NCI-H2107 treated with DMSO at 0.1 percent for 48 hours (cell line): Measurements from ENCODE around the gene C10orf105.

Experiments
- DNase-seq: peaks from one replicate; lab custom pipeline; 2025; ENCODE audit not compliant: unreplicated experiment; lab: John Stamatoyannopoulos, UW

The C10orf105 gene

GRCh38 chr10:71701496-71702132 lies 18.0 kb downstream of the C10orf105 start:
- DNase-seq, result no peak

GRCh38 chr10:71700731-71701368 lies 18.7 kb downstream of the C10orf105 start:
- DNase-seq, result no peak

GRCh38 chr10:71698737-71699136 lies 20.8 kb downstream of the C10orf105 start:
- DNase-seq, result no peak

- no peak for DNase-seq
Observed at GRCh38 chr10:71697938-71698709, 21.5 kb downstream of the C10orf105 start.

GRCh38 chr10:71696628-71697326 lies 22.8 kb downstream of the C10orf105 start:
- no peak for DNase-seq

- DNase-seq, result no peak
Observed at GRCh38 chr10:71695502-71696476, 23.8 kb downstream of the C10orf105 start.

GRCh38 chr10:71694567-71694968 lies 25.0 kb downstream of the C10orf105 start:
- no peak for DNase-seq

GRCh38 chr10:71694039-71694501 lies 25.5 kb downstream of the C10orf105 start:
- DNase-seq, result no peak

GRCh38 chr10:71693377-71693776 lies 26.2 kb downstream of the C10orf105 start:
- no peak for DNase-seq

- DNase-seq, result no peak
Observed at GRCh38 chr10:71692598-71693306, 26.8 kb downstream of the C10orf105 start.

GRCh38 chr10:71691405-71691804 lies 28.2 kb downstream of the C10orf105 start:
- no peak for DNase-seq

- no peak for DNase-seq
Observed at GRCh38 chr10:71690094-71690720, 29.4 kb downstream of the C10orf105 start.

- DNase-seq, result no peak
Observed at GRCh38 chr10:71688256-71688655, 31.3 kb downstream of the C10orf105 start.

- no peak for DNase-seq
Observed at GRCh38 chr10:71687480-71687879, 32.1 kb downstream of the C10orf105 start.

- DNase-seq, result peak; percentile 42
Observed at GRCh38 chr10:71687077-71687476, 32.5 kb downstream of the C10orf105 start.

GRCh38 chr10:71685554-71686232 lies 33.9 kb downstream of the C10orf105 start:
- peak; percentile 7 for DNase-seq

GRCh38 chr10:71684356-71685173 lies 35.0 kb downstream of the C10orf105 start:
- DNase-seq, result no peak

- no peak for DNase-seq
Observed at GRCh38 chr10:71683301-71683700, 36.3 kb downstream of the C10orf105 start.
